Measurements from ENCODE around the gene USP48.
"Not testable (repeated sequence)": the region's sequence is repeated elsewhere in the genome, so short reads cannot be mapped to it uniquely, and the experiment has no call there.

Gene USP48

DNA sequence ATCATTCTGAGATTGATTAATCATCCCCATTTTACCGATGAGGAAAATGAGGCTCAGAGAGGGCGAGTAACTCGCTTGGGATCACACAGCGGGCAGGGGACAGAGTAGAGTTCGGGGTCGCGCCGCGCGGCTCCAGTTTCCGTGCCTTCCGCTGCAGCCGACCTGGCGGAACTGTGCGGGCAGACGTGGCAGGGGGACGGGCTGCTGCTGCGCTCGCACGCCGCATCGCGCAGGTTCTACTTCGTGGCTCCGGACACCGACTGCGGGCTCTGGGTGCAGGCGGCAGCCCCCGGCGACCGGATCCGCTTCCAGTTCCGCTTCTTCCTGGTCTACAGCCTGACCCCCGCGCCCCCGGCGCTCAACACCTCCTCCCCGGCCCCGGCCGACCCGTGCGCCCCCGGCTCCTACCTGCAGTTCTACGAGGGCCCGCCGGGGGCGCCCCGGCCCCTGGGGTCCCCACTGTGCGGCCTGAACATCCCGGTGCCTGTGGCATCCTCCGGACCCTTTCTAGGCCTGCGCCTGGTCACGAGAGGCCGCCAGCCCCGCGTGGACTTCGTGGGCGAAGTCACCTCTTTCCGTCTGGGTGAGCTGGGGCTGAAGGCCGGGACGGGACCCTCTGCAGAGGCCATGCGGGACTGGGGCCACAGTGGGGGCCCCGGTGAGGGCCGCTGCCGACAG is 31.4 kb upstream of the USP48 start:
- DNase-seq: no peak

DNA sequence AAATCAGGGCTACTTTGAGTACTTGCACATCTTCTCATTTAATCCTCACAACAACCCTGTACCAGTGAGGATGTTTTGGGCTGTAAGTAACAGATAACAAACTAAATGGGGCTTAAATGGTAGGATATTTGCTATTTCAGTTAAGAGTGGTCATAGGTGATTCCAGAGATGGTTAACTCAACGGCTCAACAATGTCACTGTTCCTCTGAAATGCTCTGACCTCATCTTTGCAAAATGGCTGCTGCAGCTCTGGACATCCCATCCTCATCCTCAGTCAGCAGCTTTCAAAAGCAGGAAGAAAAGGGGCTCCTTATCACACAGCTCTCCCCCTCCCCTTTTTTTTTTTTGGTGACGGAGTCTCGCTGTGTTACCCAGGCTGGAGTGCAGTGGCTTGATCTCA is 30.6 kb upstream of the USP48 start:
- no peak for DNase-seq

DNA sequence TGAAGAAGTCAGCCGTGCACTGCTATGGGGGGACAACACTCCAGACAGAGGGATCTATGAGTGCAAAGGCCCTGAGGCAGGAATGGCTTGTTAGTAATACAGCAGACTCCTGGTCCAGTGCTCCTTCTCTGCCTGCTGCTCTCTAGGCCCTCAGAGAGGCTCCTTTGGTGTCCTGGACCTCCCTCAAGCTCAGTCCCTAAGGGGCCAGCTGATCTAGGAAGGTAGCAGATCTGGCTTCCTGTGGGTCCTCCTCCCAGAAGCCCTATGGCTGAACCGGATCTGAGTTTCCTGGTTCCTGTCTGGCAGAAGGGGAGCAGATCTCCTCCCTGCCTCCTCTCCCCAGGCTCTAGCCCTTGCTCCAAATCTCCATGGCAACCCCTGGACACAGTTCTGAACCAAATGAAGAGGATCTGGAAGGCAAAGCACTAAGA is 28.9 kb upstream of the USP48 start, which contains the start of gene LDLRAD2:
Gene LDLRAD2, plus strand, starts transcription at position 391 of the 431 bp plus-strand sequence. CDS start 187 bp downstream, outside the sequence.
- DNase-seq: no peak

DNA sequence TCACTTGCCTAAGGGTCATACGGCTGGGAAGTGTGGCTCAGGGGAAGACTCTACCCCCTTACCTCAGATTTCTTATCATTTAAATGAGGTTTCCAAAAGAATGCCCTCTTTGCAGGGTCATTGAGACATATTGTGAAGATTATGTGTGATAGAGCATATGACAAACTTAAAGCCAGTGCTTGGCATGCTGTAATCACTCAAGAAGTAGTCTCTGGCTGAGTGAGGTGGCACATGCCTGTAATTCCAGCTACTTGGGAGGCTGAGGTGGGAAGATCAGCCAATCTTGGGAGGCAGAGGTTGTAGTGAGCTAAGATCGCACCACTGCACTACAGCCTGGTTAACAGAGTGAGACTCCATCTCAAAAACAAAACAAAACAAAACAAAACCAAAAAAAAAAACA is 21.6 kb upstream of the USP48 start:
- peak; percentile 12 for DNase-seq

DNA sequence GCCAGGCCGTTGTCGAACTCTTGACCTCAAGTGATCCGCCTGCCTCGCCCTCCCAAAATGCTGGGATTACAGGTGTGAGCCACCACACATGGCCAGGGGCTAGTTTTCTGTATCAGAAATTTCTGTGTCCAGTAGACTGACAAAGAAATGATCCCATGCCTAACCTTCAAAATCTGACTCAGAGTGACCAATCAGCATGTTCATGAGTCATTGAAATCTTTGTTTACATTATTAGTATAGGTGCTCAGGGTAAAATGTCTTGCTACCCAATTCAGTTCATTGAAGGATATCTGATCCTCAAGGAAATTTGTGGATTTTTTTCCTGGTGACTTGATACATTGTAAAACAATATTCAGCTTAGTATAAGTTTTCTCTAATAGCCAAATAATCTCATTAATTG is 18.2 kb upstream of the USP48 start:
- peak; percentile 48 for DNase-seq

DNA sequence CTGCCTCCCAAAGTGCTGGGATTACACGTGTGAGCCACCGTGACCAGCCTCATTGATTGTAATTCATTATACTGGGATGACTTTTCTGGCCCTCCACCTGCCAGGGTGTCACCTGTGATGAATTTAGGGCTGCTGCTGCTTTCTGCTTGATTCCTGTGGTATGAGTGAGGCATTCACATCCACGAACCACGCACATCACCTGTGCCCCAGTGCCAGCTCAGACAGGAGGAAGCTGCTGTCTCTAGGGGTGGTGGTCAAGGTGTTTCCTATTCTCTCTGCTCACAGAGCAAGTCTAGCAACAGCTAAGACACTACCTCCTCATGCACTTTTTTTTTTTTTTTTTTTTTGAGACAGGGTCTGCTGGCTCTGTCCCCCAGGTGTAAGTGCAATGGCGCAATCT is 16.8 kb upstream of the USP48 start:
- DNase-seq: no peak

DNA sequence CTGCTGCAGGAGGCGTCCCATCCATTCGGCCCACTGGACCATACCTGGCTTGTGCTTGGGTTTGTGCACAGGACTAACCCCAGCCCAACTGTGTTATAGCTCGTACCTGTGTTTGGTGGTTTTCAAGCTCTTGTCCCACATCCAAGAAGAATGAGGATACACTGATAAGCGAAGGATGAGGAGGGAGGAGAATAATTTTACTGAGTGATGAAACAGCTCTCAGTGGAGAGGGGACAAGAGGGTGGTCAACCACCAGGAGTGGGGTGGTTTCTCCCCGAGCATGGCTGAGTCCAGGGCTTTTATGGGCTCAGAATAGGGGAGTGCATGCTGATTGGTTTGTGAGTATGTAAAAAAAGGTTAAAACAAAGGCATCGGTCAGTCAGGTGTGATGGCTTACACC is 12.1 kb upstream of the USP48 start:
- DNase-seq: no peak

DNA sequence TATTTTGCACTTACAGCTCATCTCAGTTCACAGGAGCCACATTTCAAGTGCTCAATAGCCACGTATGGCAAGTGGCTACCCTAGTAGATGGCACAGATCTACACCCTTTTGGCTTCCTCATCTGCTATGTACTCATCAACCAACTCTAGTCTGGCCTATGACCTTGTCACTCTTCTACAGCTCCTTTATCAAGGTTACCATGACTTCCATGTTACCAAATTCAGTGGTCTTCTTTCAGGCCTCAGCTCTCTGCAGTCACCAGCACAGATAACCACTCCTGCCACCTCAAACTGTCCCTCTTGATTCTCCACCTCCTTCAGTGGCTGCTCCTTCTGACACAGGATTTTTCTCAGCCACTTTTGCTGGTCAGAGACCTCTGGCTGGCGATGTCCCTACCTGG is 11.7 kb upstream of the USP48 start:
- DNase-seq: no peak

DNA sequence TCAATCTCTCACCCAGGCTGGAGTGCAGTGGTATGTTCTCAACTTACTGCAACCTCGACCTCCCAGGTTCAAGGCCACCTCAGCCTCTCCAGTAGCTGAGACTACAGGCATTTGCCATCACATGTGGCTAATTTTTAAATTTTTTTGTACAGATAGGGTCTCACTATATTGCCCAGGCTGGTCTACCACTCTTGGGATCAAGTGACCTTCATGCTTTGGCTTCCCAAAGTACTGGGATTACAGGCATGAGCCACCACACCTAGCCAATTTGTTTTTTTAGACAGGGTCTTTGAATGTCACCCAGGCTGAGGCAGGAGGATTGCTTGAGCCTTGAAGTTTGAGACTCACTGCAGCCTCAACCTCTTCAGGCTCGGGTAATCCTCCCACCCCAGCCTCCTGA is 10.2 kb upstream of the USP48 start:
- no peak for DNase-seq

DNA sequence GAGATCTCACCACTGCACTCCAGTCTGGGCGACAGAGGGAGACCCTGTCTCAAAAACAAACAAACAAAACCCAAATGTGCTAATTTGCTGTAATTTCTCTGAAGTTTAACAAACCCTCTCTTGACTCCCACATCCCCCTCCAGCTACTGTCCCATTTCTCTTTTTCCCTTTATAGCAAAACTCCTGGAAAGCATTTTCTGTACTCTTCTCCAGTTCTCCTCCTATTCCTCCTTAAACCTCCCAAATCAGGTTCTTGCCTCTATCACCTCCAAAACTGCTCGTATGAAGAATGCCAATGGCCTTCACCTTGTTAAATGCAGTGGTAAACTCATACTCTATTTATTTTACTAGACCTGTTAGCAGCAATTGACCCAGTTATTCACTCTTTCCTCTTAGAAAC is 3.7 kb upstream of the USP48 start:
- no peak for DNase-seq

DNA sequence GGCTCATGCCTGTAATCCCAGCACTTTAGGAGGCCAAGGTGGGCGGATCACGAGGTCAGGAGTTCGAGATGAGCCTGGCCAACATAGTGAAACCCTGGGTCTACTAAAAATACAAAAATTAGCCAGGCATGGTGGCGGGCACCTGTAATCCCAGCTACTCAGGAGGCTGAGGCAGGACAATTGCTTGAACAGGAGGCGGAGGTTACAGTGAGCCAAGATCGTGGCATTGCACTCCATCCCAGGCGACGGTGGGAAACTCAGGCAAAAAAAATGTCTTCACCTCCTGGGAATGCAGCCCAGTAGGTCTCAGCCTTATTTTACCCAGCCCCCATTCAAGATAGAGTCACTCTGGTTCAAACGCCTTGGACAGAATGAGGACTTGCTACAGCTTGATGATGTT is 2.8 kb upstream of the USP48 start:
- DNase-seq: not testable (repeated sequence)

DNA sequence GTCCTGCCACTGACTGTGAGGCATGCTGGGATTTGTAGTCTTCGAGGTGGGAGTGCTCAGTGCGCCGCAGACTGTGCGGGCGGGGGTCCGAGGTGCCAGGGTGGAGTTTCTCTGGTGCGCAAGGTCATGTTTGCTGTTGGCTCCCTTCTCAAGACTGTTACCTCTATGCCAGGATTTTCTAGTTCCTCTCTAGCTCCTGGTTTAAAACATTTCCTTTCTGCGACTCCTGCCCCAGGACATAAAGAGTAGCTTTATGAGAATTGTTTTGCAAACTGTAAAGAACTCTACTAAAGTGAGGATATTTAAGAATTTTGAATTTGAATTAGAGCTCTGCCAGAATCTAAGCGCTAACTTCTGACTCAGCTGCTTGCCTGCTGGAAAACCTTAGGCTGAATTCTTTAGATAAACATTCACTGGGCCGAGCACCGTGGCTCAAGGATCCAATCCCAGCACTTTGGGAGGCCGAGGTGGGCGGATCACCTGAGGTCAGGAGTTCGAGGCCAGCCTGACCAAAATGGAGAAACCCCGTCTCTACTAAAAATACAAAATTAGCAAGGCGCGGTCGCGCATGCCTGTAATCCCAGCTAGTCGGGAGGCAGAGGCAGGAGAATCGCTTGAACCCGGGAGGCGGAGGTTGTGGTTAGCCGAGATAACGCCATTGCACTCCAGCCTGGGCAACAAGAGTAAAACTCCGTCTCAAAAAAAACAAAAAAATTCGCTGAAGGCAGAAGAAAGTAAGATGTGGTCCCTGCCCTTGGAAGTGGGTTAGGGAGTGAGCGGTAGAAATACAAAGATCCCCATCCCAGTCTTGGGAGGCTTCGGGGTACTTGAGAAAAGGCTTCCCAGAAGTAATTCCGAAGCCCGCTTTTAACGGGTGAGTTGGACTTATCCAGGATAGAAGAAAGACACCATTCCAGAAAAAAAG is 992 bp upstream of the USP48 start:
- DNase-seq: peak; percentile 96

DNA sequence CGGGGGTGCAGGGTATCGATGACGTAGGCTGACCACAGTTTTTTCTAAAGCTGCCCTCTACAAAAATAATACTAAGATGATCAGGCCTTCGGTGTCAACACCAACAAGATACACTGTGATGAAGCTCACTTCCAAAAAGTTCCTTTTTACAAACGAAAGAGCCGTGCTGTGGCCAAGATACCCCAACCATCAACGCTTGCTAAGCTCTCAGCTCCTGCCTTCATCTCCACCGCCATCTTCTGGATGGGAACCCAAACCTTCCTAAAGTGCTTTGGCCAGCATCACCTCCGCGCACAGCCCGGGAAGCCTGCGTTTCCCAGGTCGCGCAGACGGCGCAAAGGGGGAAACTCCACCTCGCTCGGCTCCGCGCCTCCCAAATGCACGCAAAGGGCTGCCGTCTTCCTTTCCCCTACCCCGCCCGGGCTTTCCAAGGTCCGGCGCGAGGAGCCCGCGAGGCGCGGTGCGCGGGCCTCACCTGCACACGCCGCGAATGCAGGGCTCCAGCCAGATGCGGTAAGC is 541 bp downstream of the USP48 start:
- peak; percentile 56 for DNase-seq

DNA sequence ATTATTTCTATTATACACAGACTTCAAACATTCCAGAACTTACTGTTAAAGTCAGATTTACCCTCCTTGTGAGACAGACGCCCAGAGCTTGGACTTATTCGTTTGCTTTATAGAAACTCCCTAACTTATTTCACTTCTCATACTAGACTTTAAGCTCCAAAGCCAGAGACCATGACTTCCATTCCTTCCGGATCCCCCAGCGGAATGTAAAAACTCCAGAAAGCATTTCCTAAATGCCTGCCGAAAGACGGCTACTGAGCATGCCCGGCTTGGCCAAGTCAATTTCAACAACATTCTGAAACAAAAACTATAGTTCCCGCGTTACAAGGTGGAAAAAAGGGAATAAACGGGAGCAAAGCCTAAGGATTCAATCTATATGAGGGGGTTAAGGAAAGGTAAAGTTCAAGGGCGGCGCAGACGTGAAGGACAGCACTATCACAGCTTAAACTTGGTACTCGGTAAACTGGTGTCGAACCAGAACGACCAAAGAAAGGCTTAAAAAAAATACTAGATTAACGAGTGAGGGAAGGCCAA is 1.1 kb downstream of the USP48 start:
- no peak for DNase-seq

DNA sequence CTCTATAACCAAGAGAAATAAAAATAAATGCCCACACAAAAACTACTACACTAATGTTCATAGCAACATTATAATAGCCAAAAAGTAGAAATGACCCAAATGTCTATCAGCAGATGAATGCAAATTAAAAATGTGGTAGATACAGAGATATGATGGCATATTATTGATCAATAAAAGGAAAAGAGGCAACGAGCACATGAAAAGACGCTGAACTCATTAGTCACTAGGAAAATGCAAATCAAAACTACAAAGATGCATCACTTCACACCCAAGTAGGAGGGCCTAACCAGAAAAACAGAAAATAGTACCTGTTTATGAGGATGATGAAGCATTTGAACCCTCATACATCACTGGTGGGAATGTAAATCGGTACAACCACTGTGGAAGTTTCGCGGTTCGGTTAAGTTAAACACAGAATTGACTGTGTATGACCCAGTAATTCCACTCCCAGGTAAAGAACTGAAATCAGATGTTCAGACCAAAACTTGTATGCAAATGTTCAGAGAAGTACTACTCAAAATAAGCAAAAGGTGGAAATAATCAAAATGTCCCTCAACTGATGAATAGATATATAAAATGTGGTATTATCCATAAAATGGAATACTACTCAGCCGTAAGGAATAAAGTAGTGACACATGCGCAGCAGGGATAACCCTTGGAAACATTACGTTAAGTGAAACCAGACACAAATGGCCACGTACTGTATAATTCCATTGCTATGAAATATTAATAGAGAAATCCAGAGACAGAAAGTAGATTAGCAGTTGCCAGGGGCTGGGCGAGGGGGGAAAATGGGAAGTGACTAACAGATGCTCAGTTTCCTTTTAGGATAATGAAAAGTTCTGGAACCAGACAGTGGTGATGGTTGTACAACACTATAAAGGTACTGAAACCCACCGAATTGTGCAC is 3.1 kb downstream of the USP48 start:
- DNase-seq: no peak

DNA sequence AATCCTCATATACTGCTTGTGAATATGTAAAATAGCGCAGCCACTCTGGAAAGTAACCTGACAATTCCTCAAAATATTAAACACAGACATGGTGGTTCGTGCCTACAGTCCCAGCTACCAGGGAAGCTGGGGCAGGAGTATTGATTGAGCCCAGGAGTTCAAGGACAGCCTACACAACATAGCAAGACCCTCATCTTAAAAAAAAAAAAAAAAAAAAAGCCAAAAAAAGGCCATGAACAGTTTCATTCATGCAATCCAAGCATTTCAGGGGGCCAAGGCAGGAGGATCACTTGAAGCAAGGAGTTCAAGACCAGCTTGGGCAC is 4.6 kb downstream of the USP48 start:
- no peak for DNase-seq

DNA sequence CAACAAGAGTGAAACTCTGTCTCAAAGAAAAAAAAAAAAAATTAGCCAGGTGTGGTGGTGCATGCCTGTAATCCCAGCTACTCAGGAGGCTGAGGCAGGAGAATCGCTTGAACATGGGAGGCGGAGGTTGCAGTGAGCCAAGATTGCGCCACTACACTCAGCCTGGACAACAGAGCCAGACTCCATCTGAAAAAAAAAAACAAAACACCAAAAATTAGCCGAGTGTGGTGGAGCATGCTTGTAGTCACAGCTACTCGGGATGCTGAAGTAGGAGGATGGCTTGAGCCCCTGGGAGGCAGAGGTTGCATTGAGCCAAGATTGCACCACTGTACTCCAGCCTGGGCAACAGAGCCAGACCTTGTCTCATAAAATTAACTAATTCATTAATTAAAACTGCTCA is 6.0 kb downstream of the USP48 start:
- not testable (repeated sequence) for DNase-seq

DNA sequence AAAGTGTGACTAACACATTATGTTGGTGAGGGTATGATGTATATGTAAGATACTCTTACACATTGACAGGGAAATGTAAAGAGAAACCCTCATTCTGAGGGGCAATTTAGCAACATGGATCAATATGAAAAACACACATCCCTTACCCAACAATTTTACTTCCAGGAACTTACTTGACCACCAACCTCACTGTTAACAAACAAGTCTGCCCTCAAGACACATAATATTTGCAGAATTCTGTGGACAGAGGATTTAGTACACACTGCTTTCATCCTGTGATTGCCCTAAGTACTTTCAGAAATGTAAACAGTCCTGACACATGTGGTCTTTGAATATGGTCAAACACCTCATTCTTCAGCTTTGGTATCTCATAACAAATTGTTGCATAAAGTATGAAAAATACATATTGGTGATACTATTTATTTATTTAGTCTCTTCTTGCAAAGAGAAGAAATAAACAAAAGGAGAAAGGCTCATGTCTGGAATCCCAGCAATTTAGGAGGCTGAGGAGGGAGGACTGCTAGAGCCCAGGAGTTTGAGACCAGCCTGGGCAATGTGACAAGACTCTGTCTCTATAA is 6.9 kb downstream of the USP48 start:
- DNase-seq: no peak

DNA sequence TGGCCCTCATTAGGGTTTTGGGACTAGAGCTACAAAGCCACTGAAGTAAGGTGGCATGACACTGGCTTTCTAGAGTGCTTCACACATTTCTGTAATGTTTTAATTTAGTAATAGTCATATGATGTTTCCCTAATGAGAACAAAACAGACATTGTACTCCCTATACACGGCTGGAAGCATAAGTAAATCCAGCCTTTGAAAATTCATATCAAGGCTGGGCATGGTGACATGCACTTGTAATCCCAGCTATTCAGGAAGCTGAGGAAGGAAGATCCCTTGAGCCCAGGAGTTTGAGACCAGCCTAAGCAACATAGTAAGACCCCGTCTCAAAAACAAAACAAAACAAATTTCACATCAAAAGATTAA is 7.4 kb downstream of the USP48 start:
- DNase-seq: no peak

DNA sequence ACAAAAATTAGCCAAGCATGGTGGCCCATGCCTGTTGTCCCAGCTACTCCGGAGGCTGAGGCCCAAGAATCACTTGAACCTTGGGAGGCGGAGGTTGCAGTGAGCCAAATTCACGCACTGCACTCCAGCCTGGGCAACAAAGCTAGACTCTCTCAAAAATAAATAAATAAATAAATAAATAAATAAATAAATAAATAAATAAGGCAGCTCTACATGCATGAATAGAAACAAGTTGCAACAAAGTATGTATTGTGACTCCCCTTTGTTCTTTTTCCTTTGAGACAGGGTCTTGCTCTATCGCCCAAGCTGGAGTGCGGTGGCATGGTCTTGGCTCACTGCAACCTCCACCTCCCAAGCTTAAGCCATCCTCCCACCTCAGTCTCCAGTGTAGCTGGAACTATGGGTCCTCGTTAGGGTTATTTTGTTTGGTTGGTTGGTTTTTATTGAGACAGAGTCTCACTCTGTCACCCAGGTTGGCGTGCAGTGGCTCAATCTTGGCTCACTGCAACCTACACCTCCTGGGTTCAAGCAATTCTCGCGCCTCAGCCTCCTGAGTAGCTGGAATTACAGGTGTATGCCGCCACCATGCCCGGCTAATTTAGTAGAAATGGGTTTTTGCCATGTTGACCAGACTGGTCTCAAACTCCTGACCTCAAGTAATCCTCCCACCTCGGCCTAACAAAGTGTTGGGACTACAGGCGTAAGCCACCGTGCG is 8.0 kb downstream of the USP48 start:
- DNase-seq: no peak

DNA sequence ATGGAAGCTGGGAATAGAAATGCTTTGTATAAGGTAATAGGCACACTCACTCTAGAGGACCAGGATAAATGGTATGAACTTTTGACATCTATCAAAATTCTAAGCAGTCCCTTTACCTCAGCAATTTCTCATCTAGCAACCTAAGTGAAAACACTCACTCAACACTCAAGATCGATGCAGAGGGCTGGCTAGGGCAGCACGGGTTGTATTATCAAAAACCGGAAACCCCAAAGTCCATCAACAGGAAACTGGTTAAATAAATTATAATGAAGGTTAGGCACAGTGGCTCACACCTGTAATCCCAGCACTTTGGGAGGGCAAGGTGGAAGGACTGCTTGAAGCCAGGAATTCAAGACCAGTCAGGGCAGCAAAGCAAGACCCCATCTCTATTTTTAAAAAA is 9.4 kb downstream of the USP48 start:
- DNase-seq: no peak

DNA sequence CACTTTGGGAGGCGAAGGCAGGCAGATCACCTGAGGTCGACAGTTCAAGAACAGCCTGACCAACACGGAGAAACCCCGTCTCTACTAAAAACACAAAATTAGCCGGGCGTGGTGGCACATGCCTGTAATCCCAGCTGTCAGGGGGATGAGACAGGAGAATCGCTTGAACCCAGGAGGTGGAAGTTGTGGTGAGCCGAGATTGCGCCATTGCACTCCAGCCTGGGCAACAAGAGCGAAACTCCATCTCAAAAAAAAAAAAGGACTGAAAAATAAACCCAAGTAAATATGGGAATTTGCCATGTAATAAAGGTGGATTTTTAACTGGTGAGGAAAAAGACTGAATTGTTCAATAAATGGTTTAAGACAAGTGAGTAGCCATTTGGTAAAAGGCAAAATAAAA is 11.3 kb downstream of the USP48 start:
- not testable (repeated sequence) for DNase-seq
